ENCODE data around the gene TIAM2. TPM values are rescaled to one million over a fixed set of nuclear protein-coding genes. Genes with fewer than 3 reads are reported as not detected.

The TIAM2 gene
- total RNA-seq, 4 donors from 2014 or later: 9.2 to 18.2 (median 11.4) TPM

DNA sequence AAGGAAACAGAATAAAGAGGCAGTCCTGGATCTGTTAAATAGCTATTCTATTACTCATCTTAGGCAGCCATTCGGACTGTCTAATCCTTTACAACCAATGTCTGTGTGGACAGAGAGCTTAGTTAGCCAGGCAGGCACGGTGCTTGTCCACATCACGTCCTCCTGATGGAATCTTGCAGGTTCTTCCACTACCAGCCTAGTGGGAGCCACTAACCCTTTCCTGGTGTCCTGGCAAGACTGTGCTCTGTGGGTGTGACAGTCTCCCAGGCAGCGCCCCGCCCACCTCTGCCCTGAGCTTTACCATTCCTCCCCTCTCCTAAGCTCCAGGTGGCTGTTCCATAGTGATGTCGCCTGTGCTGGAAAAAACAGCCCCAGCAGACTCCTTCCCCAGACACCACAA is 190.4 kb downstream of the TIAM2 start:
- TF ChIP-seq, protein P1, sequence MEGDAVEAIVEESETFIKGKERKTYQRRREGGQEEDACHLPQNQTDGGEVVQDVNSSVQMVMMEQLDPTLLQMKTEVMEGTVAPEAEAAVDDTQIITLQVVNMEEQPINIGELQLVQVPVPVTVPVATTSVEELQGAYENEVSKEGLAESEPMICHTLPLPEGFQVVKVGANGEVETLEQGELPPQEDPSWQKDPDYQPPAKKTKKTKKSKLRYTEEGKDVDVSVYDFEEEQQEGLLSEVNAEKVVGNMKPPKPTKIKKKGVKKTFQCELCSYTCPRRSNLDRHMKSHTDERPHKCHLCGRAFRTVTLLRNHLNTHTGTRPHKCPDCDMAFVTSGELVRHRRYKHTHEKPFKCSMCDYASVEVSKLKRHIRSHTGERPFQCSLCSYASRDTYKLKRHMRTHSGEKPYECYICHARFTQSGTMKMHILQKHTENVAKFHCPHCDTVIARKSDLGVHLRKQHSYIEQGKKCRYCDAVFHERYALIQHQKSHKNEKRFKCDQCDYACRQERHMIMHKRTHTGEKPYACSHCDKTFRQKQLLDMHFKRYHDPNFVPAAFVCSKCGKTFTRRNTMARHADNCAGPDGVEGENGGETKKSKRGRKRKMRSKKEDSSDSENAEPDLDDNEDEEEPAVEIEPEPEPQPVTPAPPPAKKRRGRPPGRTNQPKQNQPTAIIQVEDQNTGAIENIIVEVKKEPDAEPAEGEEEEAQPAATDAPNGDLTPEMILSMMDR (IDR thresholded peaks at IDR 0.05): no peak
- no peak for TF ChIP-seq POLR2A (IDR thresholded peaks at IDR 0.05)
- no peak for TF ChIP-seq EP300 (IDR thresholded peaks at IDR 0.05)
- 91 to 97% methylated on average over 6 of the region's 6 CpGs for WGBS, 2 donors
- H3K9me3 ChIP-seq: no peaks in the 10 kb centered on the region
- H3K27me3 ChIP-seq: no peaks in the 10 kb centered on the region
- no peaks in the 10 kb centered on the region for H3K36me3 ChIP-seq
- H3K4me3 ChIP-seq: no peak overlapping the region
- H3K27ac ChIP-seq: no peak overlapping the region
- peaks cover 0 to 49% (median 12%) of the 10 kb centered on the region in 4 donors for H3K4me1 ChIP-seq
- no peak for DNase-seq (ENCODE audit: low spot score in 2 of 2)

DNA sequence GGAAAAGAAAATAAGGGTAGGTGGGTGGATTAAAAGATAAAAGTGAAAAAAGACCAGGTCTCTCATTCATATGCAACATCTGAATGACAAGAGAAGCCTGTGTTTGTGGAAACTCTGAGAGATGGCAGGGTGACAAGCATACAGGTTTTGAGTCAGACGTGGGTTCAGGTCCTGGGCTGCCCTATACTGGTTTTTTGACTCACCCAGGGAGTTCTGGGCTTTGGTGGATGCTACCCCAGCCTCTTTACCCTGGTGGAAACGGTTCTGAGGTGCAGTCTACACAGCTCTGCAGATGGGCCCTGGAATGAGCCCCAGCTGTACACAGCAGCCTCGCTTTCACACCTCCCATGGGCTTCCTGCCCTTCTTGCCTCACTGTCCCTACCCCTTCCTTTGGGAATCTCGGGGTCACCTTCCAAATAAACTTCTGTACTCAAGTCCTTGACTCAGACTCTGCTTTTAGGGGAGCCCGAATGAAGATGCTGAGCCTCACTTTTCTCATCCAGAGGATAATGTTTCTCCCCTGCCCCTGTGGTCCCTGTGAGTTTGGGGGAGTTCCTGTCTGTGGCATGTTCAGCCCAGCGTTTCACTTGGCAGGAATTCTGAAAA is 191.0 kb downstream of the TIAM2 start:
- H3K9me3 ChIP-seq: no peaks in the 10 kb centered on the region
- H3K4me1 ChIP-seq: peaks cover 0 to 53% (median 12%) of the 10 kb centered on the region in 4 donors
- no peak for DNase-seq (ENCODE audit: low spot score in 2 of 2)
- 64 to 72% methylated on average over 6 of the region's 6 CpGs for WGBS, 2 donors
- no peaks in the 10 kb centered on the region for H3K27me3 ChIP-seq
- no peak for TF ChIP-seq POLR2A (IDR thresholded peaks at IDR 0.05)
- TF ChIP-seq, protein P1 (IDR thresholded peaks at IDR 0.05): no peak
- TF ChIP-seq EP300 (IDR thresholded peaks at IDR 0.05): no peak
- no peaks in the 10 kb centered on the region for H3K36me3 ChIP-seq
- H3K27ac ChIP-seq: no peak overlapping the region
- H3K4me3 ChIP-seq: no peak overlapping the region

DNA sequence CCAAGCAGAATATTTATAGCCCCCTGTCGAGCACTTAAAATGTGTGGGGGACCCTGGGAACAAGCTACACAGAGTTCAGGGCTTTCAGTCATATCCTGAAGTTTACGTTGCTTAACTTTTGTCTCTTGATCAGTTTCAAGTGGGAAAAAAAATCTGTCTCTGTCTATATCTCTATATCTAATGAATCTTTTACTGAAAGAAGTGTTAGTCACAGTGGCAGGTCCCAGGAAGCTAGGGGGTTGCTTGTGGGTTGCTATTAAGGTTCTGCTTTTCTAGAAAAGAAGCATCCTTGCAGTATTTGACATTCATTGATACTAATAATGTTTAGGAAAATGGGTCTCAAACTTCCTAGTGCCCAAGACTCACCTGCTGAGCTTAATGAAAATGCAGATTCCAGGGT is 192.0 kb downstream of the TIAM2 start:
- no peak overlapping the region for H3K27ac ChIP-seq
- WGBS, 2 donors: 52 to 55% methylated on average over 2 of the region's 2 CpGs

DNA sequence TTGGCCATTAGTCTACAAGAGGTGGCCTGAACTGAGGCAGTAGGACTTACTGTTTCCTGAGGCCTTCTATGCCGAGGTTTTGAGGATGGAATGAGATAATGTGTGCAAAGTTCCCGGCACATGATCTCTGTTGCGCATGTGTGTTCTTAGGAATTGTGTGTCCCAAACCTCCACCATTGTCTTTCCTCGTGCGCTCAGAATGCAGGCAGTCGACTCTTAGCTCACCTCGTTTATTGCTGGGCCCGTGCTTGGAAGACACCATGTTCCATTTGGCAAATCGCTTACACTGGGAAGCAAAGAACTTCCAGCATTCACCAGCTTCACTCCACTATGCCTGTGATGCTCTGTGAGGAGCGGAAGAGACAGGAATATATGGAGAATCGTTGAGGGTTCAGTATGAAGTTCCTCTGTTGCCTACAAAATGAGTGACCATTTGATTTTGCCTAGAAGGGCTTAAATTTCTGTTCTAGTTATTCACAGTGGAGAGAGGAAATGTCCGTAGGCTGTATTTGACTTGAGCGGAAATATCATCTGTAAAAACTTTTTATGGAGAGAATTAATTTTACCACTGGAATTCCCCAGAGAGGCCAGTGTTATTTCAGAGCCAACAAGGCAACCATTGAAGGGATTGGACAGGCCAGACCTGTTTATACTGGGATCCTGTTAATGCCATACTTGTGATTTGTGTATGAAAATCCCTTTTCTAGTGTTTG is 193.0 kb downstream of the TIAM2 start:
- H3K4me3 ChIP-seq: no peak overlapping the region
- peak overlapping the region in 2 of 4 donors; percentile 78 to 79 for H3K27ac ChIP-seq
- no peaks in the 10 kb centered on the region for H3K36me3 ChIP-seq
- H3K27me3 ChIP-seq: no peaks in the 10 kb centered on the region
- TF ChIP-seq EP300 (IDR thresholded peaks at IDR 0.05) (no peak), POLR2A (IDR thresholded peaks at IDR 0.05) (no peak)
- TF ChIP-seq, protein P1 (IDR thresholded peaks at IDR 0.05): no peak
- 60 to 73% methylated on average over 13 of the region's 13 CpGs for WGBS, 2 donors
- peaks cover 0 to 49% (median 12%) of the 10 kb centered on the region in 4 donors for H3K4me1 ChIP-seq
- no peaks in the 10 kb centered on the region for H3K9me3 ChIP-seq
- no peak for DNase-seq (ENCODE audit: low spot score in 2 of 2)

More for the DNA sequence above, 192.0 kb downstream of the TIAM2 start:
- no peak for DNase-seq (ENCODE audit: low spot score in 2 of 2)
- no peak for TF ChIP-seq EP300 (IDR thresholded peaks at IDR 0.05)
- no peak for TF ChIP-seq POLR2A (IDR thresholded peaks at IDR 0.05)
- TF ChIP-seq, protein P1 (IDR thresholded peaks at IDR 0.05): no peak
- H3K4me1 ChIP-seq: peaks cover 0 to 53% (median 12%) of the 10 kb centered on the region in 4 donors
- H3K4me3 ChIP-seq: no peak overlapping the region
- H3K9me3 ChIP-seq: no peaks in the 10 kb centered on the region
- H3K27me3 ChIP-seq: no peaks in the 10 kb centered on the region
- no peaks in the 10 kb centered on the region for H3K36me3 ChIP-seq

Measured in tibial nerve (tissue), 4 donors.